Measurements from ENCODE around the gene SCAF1. TPM values are rescaled to one million over a fixed set of nuclear protein-coding genes. Genes with fewer than 3 reads are reported as not detected.

SCAF1 gene
- total and polyA plus RNA-seq, 9 of the 15 experiments (the other 6 are each of a cell fraction or from before 2014, with no cell fraction given): 0.20 to 79.0 (median 4.9) TPM

- TF ChIP-seq ZBTB17 (CRISPR knock-in tag; IDR thresholded peaks at IDR 0.05) (peak; percentile 66), ETV6 (IDR thresholded peaks at IDR 0.05; ENCODE audit: borderline replicate concordance in 1 of 2, low read depth in 2 of 2, low read length in 1 of 2) (no peak), ETV6 (CRISPR knock-in tag; IDR thresholded peaks at IDR 0.05; ENCODE audit: borderline replicate concordance) (no peak), ETS1 (conservative IDR thresholded peaks at IDR 0.05; ENCODE audit: control insufficient read depth, low read depth, low read length) (peak; percentile 85), ARID1B (IDR thresholded peaks at IDR 0.05) (peak; percentile 27; the same call in 1 of the 2 replicates), RNF2 (IDR thresholded peaks at IDR 0.05) (peak; percentile 50; the same call in 1 of the 2 replicates), PHF21A (IDR thresholded peaks at IDR 0.05; ENCODE audit: borderline replicate concordance, low read depth) (no peak), GTF3C2 (IDR thresholded peaks at IDR 0.05; ENCODE audit: borderline replicate concordance, extremely low read depth, insufficient read length) (no peak), FOXO4 (CRISPR knock-in tag; IDR thresholded peaks at IDR 0.05) (0 out of 2 replicates have a peak, but pooled peaks have one; percentile 50), ZNF121 (CRISPR knock-in tag; conservative IDR thresholded peaks at IDR 0.05) (no peak), SAFB (IDR thresholded peaks at IDR 0.05; ENCODE audit: borderline replicate concordance, low read depth, low read length) (peak; percentile 22; the same call in 1 of the 2 replicates), ELF1 (tag; IDR thresholded peaks at IDR 0.05) (peak; percentile 72; the same call in 1 of the 2 replicates), CBX8 (IDR thresholded peaks at IDR 0.05; ENCODE audit: borderline replicate concordance, extremely low read depth, low read depth, low read length, poor library complexity, severe bottlenecking) (no peak), ZBTB49 (CRISPR knock-in tag; IDR thresholded peaks at IDR 0.05; ENCODE audit: borderline replicate concordance) (0 out of 2 replicates have a peak, but pooled peaks have one; percentile 8), SRSF7 (optimal IDR thresholded peaks at IDR 0.05; ENCODE audit: low read depth, low read length) (no peak), TSC22D4 (tag; IDR thresholded peaks at IDR 0.05) (no peak), JUN (IDR thresholded peaks at IDR 0.05; ENCODE audit: borderline replicate concordance, low read depth, low read length) (peak; percentile 32; the same call in 1 of the 2 replicates), JUN (CRISPR knock-in tag; IDR thresholded peaks at IDR 0.05; ENCODE audit: borderline replicate concordance) (no peak)
Measured at GRCh38 chr19:49677231-49677900, 35.4 kb downstream of the SCAF1 start, which contains the start of gene PRMT1 (continued).

Data from K562 (cell line).